Left kidney (tissue), 2 donors: ENCODE data around the gene NFIL3. TPM values are rescaled to one million over a fixed set of nuclear protein-coding genes. Genes with fewer than 3 reads are reported as not detected.
A peak's percentile ranks its signal among the peaks of the same experiment; 100 is the strongest.

Source experiments
- DNase-seq: peaks from one replicate; pipeline ENCODE4 v3.0.0-alpha.2; 2013
- polyA plus RNA-seq: library from polyadenylated mRNA; unstranded; fragments of 120-200 nt; gene quantifications from one replicate; pipeline ENCODE4 v1.2.1, GENCODE V29; 2013; ENCODE audit not compliant: insufficient read length

Gene NFIL3
- polyA plus RNA-seq, 1 donor: 32.8 TPM

DNA sequence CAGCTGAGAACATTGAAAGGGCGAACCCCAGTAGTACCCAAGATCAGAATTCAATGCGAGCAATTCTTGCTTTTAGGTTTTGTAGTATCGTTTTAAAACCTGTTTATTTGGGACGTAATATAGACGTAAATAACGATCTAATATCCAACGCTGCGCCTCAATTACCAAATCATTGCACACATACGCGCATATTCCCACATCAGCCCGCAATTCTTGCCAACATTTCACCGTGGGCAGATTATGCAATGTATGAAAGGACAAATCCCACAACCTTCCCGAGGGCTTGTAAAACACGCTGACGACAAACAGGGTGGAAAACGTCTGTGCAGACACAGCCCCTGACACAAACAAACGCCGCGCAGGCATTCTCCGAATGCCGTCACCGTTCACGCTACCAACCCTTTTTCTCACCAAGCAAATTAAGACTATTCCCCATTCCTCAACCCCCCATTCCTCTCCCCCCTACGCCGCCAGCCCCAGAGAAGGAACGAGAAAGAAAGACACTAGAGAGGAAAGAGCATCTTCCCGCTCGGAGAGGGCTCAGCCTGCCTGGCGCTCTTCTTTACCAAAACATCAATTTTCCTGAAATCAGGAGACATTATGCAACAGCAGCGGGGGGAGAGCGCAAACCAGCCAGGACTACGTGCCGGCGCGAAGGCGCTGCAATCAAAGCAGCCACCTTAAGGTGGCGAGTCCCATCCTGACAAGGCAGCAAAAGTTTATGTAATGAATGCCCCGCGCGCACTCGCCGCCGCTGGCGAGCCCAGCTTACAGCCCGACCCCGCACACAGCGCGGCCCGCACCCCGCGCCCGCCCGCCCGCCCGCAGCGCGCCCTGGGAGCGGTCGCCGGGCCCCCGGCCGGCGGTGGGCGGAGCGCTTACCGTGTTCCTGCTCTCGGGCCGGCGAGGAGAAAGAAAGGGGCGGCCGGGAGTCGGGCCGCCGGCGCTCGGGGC is 597 bp downstream of the NFIL3 start:
- peak; percentile 55 for DNase-seq

DNA sequence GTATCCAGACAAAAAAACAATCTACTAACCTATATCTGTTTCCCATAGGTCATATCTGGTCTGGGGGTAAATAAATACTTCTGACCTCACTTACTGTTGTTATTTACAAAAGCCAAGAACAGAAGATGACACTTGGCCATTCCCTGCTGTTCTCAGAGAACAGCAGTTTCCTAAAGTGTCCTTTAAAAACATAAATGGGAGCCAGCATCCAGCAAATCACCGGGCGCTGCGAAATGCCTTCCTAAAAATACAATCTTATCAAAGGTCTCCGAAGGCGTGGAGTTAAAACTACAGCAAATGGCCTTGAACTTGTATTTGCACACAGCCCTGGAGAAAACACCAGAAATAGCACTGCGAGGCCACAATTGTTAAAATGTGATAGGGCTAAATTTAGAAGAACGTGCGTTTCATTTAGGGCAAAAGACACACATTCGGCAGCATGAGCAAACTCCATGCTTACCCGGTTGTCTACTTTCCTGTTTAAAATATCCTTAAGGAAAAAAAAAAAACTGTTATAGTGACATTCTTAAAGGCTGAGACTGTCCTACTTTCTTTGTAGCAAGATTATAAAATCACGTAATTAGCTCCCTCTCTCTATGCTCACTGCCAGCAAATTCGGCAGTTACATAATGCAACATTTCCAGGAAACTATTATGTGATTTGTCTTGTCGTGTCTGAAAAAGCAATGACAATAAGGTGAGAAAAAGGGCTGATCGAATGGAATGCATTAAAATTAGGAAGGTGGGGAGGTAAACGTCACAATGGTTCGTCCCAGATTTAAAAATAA is 1.5 kb downstream of the NFIL3 start:
- DNase-seq: peak; percentile 43

DNA sequence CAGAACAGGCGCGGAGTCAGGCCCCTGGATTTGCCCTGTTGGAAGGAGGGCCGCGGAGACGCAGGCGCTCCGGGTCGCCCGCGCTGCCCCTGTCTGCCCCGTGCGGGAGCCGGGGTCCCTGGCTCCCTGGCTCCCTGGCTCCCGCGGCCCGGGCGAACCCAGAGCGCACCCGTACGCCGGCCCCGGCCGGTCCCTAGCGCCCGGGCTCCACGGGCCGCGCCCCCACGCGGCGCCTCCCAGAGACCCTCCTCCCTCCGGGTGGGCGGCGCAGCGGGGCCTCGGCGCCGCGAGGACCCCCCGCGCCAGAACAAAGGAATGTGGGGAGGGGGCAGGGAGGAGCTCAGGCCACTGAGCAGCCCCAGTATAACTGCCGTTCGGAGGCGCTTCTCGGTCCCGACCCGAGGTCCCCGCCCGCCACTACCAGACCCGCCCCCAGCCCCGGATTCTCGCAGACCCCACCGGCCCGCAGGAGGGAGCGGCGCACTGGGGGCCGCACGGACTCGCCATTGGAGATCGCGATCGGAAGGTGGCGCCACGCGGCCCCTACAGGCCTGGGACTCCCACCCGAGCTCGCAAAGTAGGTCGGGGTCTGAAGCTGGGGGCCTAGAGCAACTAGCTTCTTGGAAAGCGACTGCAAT is 2.4 kb downstream of the NFIL3 start:
- peak; percentile 66 for DNase-seq

DNA sequence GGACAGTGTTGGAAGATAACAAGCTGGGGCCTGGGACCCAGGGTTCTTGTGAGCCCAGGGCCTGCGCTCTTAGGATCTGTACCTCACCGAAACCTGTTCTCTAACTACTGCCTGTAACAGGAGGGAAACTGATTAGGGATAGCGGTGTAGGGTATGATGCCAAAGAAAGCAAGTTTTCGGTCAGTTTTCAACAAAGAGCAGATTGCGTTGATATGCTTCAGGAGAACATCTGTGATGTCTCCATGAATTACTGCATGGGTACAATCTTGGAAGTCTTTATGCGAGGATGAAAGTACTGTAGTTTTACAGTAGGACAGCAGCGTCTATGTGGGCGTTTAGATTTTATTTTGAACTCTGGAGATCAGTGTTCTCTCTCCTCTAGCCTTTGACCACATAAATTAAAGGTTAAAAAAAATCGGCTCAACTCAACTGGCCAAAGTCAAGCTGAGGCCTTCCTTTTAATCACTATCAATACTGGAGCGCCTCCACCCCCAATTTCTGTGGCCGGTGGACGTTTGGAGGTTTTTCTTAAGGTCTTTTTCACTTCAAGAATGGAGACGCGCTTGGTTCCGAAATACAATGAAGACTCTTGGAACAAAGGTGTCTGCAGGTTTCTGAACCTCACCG is 3.0 kb downstream of the NFIL3 start:
- DNase-seq: peak; percentile 41

DNA sequence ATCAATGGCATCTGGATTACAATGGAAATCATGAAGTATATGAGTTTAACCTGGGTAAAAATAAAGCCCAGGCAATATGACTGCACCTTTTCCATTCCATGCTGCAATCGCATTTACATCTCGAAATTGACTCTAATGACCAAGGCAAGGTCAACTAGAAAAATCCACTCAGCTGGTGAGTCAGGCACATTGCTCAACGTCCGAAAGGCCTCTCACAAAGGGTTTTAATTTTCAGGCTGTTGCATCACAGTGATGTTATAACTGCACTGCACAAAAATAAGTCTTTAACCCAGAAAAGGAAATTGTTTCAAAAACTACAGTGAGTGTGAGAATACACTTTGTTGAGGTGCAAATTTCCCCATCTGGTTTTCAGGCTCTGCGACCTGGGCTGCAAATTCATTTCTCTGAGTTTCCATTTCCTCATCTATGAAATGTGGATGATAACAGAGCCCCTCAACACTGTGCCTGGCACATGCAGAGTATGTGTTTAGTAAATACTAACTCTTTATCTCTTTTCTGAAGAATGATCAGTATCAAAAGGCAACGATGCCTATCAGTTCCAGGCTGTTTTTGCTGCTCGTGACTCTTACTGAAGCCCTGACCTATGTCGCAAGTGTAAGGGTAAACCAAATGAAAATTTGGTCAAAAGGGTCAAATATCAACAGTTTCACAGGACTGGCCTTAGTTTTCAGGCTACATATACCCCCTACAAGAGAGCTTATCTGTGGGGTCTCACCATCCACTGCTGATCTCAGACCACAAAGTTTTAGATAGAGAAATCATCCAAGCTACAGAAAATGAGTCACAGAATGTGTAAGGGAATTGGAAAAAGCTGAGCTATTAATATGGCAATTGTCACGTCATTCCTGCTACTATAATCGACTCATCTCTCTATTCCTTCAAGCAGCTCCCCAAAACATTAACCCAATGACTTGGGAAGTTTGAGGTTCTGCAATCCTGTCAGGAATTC is 4.1 kb downstream of the NFIL3 start:
- no peak for DNase-seq

DNA sequence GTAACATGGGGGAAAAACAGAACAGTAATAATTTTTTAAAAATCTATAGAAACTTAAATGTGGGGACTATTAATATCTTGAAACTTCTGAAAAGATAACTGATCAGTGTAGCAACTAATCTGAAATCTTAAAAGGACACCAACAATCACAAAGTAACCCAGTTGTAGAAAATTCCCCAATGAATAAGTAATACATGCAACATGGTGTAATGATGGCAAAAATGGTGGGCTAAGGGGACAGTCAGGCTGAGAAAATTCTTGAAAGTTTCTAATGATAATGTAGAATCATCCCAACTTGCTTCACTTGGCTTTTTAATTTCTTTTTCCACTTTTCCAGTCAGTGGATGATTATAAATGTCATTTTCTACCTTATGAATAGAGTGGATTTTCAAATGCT is 5.4 kb downstream of the NFIL3 start:
- DNase-seq: no peak

DNA sequence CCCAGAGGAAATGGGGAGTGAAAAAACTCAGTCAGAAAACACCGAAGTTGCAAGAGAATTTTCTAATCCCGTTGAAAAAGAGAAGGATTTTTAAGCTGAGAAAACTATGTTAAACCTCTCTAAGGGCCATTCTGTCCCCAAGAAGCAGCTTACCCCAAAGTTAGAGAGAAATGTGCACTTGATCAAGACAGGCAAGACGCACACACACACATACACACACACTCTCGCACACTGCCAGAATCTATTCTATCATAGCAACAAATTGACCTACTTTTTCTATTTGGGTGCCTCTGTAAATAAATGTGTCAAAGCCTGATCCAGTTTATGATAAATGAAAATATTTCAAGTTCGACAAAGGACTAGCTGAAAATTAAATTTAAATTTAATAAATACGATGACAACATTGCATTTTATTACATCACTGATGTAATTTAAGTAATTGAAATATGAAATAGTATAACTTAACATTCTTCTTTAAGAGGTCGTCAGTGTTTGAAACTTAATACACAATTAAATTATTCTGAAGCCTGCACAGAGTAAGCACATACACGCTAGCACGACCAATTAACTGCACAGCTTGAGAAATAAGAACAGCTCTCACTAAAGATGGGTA is 5.9 kb downstream of the NFIL3 start:
- DNase-seq: no peak

DNA sequence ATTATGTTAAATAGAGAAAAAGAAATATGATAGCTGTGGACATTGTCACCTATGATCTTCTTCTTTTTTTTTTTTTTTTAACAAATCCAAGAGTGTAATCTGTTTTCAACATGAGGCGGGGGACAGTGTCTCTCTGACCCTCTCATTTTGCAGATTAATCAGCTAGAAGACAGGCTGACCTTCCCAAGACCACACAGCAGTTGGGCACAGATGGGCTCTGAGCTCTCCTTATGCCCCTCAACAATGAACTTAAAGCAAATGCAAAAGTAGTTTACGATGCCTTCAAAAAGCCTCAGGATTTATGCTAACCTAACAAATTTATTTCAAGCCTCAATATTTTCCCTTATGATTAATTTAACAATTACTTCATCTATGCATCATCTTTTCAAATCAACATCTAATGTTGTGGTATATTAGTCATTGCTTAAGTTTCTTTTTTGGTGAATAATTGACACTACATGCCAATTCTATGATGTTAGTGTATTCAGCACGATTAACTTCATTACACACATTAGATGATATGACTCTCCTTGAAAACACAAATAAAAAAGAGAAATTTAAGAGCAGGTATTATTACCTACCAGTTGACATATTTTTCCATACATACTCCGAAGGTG is 7.4 kb downstream of the NFIL3 start:
- no peak for DNase-seq

DNA sequence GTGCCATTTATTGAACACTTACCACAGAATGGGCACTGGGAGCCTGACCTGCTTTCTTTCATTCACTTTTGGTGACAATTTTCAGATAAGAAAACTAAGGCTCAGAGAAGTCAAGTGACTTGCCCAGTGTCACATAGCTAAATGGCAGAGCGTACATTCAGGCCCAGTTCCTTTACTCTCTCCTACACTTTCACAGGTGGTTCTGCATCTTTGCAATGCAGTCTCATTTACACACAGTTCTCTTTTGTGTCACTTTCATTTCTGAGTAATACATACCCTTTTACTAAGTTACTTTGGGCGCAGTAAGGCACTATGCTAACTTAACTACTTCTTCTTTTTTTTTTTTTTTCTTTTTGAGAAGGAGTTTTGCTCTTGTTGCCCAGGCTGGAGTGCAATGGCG is 8.3 kb downstream of the NFIL3 start:
- no peak for DNase-seq

DNA sequence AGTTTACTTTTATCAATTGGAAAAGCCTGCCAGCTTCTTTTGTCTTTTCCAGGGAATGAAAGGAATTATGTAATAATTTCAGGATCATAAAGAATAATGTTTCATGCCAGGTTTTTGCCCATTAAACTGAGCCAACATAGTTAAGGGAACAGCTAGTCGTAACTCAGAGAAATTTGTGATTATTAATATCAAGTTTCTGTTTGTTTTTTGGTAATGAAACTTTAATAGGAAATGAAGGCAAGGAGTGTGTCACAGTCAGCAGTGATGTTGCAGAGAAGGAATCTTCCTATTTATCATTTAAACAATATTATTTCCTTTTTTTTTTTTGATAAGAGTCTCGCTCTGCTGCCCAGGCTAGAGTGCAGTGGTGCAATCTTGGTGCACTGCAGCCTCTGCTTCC is 10.7 kb downstream of the NFIL3 start:
- DNase-seq: no peak

DNA sequence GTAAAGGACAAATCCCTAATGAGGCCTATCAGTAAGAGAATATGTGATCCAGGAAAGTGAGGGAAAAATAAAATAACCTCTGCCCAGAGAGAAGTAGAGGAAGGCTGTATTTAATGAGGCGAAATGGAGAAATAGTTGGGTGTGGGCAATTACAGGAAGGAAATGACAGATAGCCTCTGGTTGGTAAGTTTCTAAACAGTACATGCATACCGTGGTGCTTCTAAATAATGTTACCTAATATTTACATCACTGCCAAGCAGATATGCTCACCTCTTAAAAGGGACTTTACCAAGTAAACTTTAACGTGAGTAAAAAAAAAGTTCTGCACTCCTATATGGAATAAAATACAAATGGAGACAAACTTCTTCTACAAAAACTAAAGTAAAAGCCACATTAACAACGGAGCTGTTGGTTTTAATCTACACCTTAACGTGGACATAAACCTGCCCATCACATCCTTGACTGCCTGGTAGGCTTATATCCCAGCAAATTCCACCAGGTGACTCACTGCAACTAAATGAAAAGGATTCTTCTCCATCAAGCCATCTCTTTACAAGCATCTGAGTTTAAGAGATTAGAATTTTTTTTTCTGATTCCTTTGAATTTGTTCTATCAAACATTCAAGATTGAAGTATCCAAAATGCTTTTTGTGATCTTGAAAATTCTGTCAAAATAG is 12.4 kb downstream of the NFIL3 start:
- DNase-seq: no peak

DNA sequence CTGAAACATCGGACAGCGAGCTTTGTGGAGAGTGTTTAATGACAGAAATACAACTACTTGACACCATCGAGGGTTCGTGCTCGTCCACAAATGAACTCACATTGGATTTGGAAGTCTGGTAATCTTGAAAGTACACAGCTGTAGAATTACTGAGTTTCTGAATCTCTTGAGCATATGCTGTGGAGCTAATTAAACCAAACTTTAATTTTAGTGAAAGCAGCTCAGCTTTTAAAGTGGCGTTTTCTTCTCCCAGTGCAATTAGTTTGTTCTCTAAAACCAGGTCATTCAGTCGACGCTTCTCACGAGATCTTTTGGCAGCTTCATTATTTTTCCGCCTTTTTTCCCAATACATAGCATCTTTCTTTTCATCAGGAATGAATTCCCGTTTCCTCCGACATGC is 13.5 kb downstream of the NFIL3 start:
- no peak for DNase-seq

DNA sequence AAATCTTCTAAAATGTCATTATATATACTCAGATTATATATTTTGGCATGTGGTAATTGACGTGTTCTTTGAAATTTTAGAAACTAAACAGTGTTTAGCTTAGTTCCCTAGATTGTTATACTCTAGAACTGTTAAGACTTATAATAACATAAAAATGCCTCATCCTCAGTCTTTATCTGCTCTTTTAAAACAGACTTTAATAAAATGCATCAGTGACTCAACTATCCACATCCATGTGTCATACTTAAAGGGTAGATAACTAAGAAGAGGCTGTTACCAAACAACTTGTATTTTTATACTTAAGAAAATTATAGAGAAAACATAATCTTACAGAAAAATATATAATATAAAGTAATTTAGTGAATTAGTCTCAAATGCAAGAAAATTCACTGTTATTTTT is 15.2 kb downstream of the NFIL3 start:
- no peak for DNase-seq

DNA sequence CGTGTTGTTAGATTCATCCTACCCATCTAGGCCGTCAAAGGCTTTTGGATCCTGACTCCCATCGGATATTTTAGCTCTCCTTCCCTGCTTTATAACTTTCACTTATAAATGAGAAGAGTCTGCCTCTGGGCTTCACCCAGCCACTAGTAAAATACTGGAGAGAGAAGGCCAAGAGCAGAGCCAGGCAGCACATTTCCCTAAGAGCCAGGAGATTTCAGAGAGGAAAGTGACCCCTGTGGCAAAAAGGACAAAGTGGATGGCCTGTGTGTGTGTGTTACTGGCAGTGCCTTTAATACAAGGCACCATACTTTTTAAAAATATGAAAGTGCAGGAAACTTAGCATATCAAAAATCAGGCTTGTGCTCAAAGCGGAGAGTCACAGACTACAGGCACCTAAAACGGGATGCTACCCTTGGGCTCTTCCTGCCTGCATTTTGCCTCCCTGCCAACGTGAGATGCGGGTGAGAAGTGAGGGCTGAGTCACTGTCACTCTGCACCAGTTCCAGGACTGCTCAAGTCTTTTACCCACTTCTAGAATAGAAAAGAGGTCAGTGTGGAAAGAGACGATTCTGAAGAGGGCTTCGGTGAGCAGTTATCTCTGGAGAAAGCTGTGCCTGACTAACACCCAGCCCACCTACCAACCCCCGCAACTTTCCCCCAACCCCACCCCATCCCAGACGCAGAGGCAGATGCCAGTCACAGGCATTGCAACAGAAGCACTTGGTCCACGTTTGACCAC is 15.9 kb downstream of the NFIL3 start:
- no peak for DNase-seq

DNA sequence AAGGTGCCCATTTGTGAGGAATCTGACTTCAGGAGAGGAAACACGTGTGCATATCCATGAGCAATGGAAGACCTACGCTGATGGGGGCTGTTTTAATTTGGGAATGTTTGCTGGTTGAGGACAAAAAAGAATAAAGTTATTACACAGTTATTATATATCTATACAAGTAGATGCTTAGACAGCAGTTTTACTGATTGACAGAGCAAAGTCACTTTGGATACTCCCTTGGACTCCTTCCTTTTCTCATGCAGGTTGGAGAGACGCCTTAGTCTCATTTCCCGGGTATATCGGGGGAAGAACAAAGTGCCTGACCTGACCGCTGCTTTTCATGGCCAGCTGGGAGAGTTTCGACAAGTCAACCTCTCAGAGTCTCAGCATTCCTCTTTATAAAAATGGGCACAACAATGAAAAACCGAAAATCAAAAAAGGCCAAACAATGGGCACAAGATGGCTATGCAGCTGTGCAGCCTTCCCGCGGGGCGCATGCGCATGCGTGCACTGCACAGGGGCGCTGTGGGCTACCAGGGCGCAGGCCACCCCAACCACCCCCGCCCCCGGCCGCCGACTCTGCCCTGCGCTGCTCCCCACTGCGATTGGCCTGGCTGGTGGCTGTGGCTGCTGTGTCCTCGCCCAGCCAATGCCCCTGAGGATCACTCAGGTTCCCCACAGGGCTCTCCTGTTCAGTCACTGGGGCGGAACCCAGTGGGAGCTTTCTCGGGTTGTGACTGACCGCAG is 18.1 kb downstream of the NFIL3 start:
- no peak for DNase-seq

DNA sequence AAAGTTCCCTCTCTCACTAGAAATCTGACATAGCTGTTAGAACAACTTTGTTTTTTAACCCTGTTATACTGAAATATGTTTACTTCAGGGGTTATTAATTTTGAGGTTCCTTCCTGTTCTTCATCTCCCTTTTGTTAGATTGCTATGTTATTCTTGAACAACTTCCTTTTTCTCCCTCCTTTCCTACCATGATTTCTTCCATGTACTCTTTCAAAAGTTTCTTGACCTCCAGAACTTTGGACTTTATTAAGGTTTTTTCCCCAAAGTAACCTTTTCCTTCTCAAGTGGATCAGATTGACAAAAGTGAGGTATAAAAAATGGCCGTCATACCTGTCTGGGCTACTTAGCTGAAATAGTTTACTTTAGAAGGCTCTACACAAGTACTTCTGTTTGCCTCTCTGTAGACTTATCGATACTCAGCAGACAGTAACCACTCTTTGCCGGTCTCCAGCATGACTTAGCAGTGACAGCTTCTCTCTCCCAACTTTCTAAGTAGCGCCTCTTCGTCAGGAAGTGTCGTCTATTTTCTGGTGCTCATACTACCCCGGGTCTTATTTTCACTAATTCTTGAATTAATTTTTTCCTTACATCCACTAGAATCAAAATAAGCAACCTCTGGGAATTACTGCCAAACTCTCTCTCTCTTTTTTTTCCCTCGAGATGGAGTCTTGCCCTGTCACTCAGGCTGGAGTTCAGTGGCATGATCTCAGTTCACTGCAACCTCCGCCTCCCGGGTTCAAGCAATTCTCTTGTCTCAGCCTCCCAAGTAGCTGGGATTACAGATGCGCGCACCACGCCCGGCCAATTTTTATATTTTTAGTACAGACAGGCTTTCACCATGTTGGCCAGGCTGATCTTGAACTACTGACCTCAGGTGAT is 19.7 kb downstream of the NFIL3 start:
- no peak for DNase-seq

DNA sequence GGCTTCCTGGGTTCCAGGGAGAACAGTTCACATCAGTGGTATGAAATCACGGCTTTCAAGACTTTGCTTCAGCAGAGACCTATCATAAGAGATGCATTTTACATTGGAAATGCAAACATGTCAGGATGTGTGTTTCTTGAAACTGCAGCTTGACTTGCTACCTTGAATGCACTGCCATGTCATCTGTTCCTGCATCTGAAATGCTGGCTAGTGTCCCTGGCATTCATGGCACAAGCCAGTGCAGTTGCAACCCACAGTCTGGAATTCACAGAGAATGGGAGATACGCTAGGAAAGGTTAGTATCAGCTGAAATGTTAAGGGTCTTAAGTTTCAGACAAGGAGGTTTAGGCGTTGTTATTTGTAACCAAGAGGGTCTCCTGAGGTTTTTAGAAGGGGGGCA is 24.7 kb downstream of the NFIL3 start:
- DNase-seq: no peak
